ENCODE results near the gene ATP6V0A1. TPM values are rescaled to one million over a fixed set of nuclear protein-coding genes. Genes with fewer than 3 reads are reported as not detected.
"Not testable (repeated sequence)": the region's sequence is repeated elsewhere in the genome, so short reads cannot be mapped to it uniquely, and the experiment has no call there.

The ATP6V0A1 gene
- 66.8 TPM for total RNA-seq

DNA sequence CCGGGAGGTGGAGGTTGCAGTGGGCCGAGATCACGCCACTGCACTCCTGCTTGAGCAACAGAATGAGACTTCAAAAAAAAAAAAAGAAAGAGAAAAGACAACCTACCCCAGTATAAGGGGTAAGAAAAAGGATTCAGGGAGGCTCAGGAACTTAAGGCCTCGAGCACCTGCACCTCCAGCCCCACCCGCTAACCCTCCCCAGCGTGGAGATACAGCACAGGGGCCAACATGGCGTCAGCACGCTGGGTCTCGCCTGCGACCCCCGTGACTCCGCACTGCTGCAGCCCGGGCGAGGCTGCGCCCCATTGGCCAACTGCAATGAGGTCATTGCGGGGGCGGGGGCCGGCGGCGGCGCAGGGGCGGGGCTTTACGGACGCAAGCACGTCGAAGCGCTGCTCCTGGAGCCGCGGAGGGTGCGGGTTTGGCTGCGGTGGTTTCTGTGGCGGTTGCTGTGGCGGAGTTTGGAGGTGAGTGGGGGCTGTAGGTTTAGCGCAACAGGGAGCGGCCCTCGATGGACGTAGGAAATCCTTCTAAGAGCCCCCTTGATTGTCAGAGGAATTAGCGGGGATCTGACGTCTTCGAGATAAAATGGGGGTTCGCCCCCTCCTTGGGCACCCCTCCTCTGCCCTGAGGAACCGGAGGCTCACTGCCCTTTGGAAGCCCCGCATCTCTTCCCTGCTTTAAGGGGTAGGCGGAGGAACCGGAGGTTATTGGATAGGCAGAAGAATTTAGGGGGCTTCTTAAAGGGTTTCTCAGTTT, at the start of gene ATP6V0A1:
Gene ATP6V0A1, plus strand, starts transcription at position 382 of the 759 bp plus-strand sequence. CDS start 2,017 bp downstream, outside the sequence.
- Histone ChIP-seq H3K4me3 (ENCODE audit: low read length in 3 of 3) (peak within 1 kb of the TSS; percentile 84 to 94 (median 91)), H3K27me3 (ENCODE audit: control insufficient read depth in 3 of 3, insufficient read depth in 3 of 3, low read length in 3 of 3) (no peaks in the 10 kb centered on the region), H3K4me1 (ENCODE audit: control insufficient read depth in 3 of 3, insufficient read depth in 3 of 3, low read length in 3 of 3) (peaks cover 18 to 29% (median 25%) of the 10 kb centered on the region in 3 donors), H3K9me3 (ENCODE audit: control insufficient read depth in 3 of 3, low read length in 3 of 3) (no peaks in the 10 kb centered on the region), H3K9ac (ENCODE audit: low read depth in 1 of 3, low read length in 3 of 3) (peak within 1 kb of the TSS; percentile 95 to 98 (median 98)), H3K36me3 (ENCODE audit: control insufficient read depth in 3 of 3, insufficient read depth in 3 of 3, low read length in 3 of 3) (peaks cover 2 to 15% (median 11%) of the 10 kb centered on the region in 3 donors), H3K27ac (ENCODE audit: low read depth, low read length) (peak within 1 kb of the TSS; percentile 97)

DNA sequence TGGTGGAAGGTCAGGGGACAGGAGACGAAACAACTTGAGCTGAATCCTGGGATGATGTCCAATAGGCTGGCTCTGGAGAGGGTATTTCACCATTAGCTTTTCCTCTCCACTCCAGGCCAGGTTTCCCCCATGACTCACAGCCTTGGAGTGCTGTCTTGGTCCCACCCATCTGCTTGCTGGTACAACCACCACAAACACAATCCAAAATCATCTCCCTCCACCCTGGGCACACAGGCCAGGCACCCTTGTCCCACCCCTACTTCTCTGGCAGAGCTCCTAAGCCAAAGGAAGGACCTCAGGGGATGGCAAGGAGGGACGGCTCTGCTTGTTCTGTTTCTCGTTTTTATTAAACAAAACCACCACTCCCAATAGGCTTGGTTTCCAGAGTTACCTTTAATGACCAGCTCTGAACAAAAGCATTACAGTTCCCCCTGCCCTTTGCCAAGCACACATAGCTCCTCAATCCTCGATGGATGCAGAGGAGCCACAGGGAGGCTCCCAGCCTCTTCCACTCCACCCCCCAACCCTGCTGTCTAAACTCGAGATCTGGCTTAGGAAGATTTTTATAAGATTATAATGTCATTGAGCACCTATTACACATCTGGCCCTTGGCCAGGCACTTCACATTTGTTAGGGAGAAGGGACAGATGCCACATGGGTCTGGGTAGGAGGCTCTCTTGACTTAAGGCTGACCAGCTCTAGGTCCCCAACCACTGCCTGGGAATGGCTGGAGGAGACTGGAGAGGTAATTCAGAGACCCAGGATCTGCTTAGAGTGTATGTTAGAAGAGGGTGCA, 49.0 kb upstream of the ATP6V0A1 start:
- Histone ChIP-seq H3K36me3 (ENCODE audit: control insufficient read depth in 3 of 3, insufficient read depth in 3 of 3, low read length in 3 of 3) (peaks cover 4 to 9% (median 6%) of the 10 kb centered on the region in 3 donors), H3K9ac (ENCODE audit: low read depth in 1 of 3, low read length in 3 of 3) (peak overlapping the region; percentile 28 to 64 (median 49)), H3K27ac (ENCODE audit: low read depth, low read length) (peak overlapping the region; percentile 78), H3K4me1 (ENCODE audit: control insufficient read depth in 3 of 3, insufficient read depth in 3 of 3, low read length in 3 of 3) (peaks cover 71 to 79% (median 78%) of the 10 kb centered on the region in 3 donors), H3K4me3 (ENCODE audit: low read length in 3 of 3) (peak overlapping the region; percentile 7 to 58 (median 40)), H3K27me3 (ENCODE audit: control insufficient read depth in 3 of 3, insufficient read depth in 3 of 3, low read length in 3 of 3) (no peaks in the 10 kb centered on the region), H3K9me3 (ENCODE audit: control insufficient read depth in 3 of 3, low read length in 3 of 3) (no peaks in the 10 kb centered on the region)

DNA sequence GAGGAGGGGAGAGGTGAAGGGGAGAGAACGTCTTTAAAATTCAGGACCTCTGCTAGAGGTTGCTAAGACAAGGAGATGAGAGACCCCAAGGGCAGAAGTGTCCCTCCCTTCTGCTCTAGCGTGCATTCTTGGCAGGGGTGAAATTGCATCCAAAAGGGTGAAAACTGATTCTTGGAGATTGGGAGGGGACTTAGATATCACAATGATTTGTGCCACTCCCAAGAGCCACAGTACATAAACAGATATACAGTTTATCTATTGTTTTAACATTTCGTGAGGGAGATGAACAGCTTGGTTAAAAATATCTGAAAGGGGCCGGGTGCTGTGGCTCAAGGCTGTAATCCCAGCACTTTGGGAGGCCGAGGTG, 48.4 kb upstream of the ATP6V0A1 start:
- peaks cover 0 to 4% (median under 1%) of the 10 kb centered on the region in 3 donors for H3K36me3 ChIP-seq (ENCODE audit: control insufficient read depth in 3 of 3, insufficient read depth in 3 of 3, low read length in 3 of 3)
- H3K27me3 ChIP-seq (ENCODE audit: control insufficient read depth in 3 of 3, insufficient read depth in 3 of 3, low read length in 3 of 3): no peaks in the 10 kb centered on the region
- peak overlapping the region in 2 of 3 donors; percentile 40 to 58 for H3K4me3 ChIP-seq (ENCODE audit: low read length in 3 of 3)
- peaks cover 70 to 82% (median 78%) of the 10 kb centered on the region in 3 donors for H3K4me1 ChIP-seq (ENCODE audit: control insufficient read depth in 3 of 3, insufficient read depth in 3 of 3, low read length in 3 of 3)
- no peaks in the 10 kb centered on the region for H3K9me3 ChIP-seq (ENCODE audit: control insufficient read depth in 3 of 3, low read length in 3 of 3)
- peak overlapping the region; percentile 78 for H3K27ac ChIP-seq (ENCODE audit: low read depth, low read length)
- peak overlapping the region; percentile 28 to 64 (median 30) for H3K9ac ChIP-seq (ENCODE audit: low read depth in 1 of 3, low read length in 3 of 3)

DNA sequence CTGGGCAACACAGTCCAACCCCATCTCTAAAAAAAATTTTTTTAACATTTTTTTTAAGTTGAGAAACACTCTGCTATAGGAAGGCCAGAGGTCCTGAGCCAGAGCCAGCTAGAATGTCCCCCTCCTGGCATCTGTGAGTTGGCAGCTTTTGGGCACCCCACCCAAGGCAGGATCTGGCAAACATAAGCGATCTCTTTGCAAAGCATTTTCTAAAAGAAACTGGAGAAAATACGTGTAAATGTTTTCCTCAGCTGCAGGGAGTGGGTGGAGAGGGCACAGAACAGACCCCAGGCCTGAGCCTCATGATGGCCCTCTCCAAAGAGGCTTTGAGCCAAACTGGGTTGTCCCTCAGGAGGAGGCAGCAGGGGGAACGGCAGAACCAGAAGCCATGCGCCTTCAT, 47.3 kb upstream of the ATP6V0A1 start:
- Histone ChIP-seq H3K27me3 (ENCODE audit: control insufficient read depth in 3 of 3, insufficient read depth in 3 of 3, low read length in 3 of 3) (no peaks in the 10 kb centered on the region), H3K27ac (ENCODE audit: low read depth, low read length) (peak overlapping the region; percentile 51), H3K4me3 (ENCODE audit: low read length in 3 of 3) (no peak overlapping the region), H3K9ac (ENCODE audit: low read depth in 1 of 3, low read length in 3 of 3) (peak overlapping the region; percentile 12 to 62 (median 53)), H3K4me1 (ENCODE audit: control insufficient read depth in 3 of 3, insufficient read depth in 3 of 3, low read length in 3 of 3) (peaks cover 71 to 81% (median 77%) of the 10 kb centered on the region in 3 donors), H3K36me3 (ENCODE audit: control insufficient read depth in 3 of 3, insufficient read depth in 3 of 3, low read length in 3 of 3) (peaks cover 0 to 4% (median 0%) of the 10 kb centered on the region in 3 donors), H3K9me3 (ENCODE audit: control insufficient read depth in 3 of 3, low read length in 3 of 3) (no peaks in the 10 kb centered on the region)

DNA sequence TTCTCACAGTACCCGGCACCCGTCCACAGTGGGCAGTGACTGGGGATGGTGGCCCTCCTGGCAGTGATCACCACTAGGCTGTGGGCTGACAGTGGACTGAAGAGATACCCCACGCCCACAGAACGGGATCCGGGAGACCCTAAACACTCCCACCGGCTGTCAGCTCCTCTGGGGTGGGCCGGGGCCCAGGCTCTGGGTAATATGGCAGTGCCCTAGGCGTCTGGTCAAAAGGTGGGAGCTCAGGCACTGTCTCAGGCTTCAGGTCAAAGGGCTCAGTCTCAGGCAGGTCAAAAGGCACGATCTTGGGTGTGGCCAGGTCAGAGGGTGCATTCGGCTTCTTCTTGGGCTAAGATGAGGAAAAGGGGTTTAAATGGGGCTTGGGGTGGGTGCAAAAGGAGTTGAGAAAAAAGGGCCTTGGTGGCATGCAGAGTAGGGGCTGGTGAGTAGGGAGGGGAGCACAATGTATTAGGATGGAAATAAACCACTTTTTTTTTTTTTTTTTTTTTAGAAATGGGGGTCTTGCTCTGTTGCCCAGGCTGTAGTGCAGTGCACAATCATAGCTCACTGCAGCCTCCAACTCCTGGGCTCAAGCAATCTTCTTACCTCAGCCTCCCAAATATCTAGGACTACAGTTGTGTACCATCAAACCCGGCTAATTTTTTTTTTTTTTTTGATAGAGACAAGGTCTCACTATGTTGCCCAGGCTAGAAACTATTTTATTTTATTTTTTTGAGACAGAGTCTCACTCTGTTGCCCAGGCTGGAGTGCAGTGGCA, 46.6 kb upstream of the ATP6V0A1 start:
- Histone ChIP-seq H3K27me3 (ENCODE audit: control insufficient read depth in 3 of 3, insufficient read depth in 3 of 3, low read length in 3 of 3) (no peaks in the 10 kb centered on the region), H3K36me3 (ENCODE audit: control insufficient read depth in 3 of 3, insufficient read depth in 3 of 3, low read length in 3 of 3) (peaks cover 0 to 4% (median 0%) of the 10 kb centered on the region in 3 donors), H3K4me3 (ENCODE audit: low read length in 3 of 3) (peak overlapping the region in 1 of 3 donors; percentile 22), H3K9me3 (ENCODE audit: control insufficient read depth in 3 of 3, low read length in 3 of 3) (no peaks in the 10 kb centered on the region), H3K4me1 (ENCODE audit: control insufficient read depth in 3 of 3, insufficient read depth in 3 of 3, low read length in 3 of 3) (peaks cover 71 to 81% (median 76%) of the 10 kb centered on the region in 3 donors), H3K27ac (ENCODE audit: low read depth, low read length) (peak overlapping the region; percentile 51), H3K9ac (ENCODE audit: low read depth in 1 of 3, low read length in 3 of 3) (peak overlapping the region in 2 of 3 donors; percentile 53 to 62)

DNA sequence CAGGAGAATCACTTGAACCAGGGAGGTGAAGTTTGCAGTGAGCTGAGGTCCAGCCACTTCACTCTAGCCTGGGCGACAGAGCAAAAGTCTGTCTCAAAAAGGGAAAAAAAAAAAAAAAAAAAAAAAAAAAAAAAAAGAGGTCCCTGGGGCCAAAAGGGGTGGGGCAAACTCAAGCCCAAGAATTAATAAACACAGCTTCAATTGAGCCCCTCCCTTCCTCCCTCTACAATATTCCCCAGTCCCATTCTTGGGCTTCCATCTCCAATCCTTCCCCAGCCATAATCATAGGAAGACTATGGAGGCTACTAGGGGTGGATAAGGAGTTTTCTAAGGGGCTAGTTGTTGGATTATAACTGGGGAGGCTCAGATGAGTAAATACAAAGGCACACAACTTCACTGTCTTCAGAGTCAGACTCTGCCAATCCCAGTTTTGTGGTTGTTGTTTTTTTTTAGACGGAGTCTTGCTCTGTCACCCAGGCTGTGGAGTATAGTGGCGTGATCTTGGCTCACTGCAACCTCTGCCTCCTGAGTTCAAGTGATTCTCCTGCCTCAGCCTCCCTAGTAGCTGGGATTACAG, 45.1 kb upstream of the ATP6V0A1 start:
- no peaks in the 10 kb centered on the region for H3K9me3 ChIP-seq (ENCODE audit: control insufficient read depth in 3 of 3, low read length in 3 of 3)
- no peak overlapping the region for H3K9ac ChIP-seq (ENCODE audit: low read depth in 1 of 3, low read length in 3 of 3)
- no peaks in the 10 kb centered on the region for H3K27me3 ChIP-seq (ENCODE audit: control insufficient read depth in 3 of 3, insufficient read depth in 3 of 3, low read length in 3 of 3)
- peaks cover 69 to 77% (median 72%) of the 10 kb centered on the region in 3 donors for H3K4me1 ChIP-seq (ENCODE audit: control insufficient read depth in 3 of 3, insufficient read depth in 3 of 3, low read length in 3 of 3)
- H3K27ac ChIP-seq (ENCODE audit: low read depth, low read length): peak overlapping the region; percentile 25
- no peak overlapping the region for H3K4me3 ChIP-seq (ENCODE audit: low read length in 3 of 3)
- H3K36me3 ChIP-seq (ENCODE audit: control insufficient read depth in 3 of 3, insufficient read depth in 3 of 3, low read length in 3 of 3): peaks cover 0 to 4% (median 0%) of the 10 kb centered on the region in 3 donors

DNA sequence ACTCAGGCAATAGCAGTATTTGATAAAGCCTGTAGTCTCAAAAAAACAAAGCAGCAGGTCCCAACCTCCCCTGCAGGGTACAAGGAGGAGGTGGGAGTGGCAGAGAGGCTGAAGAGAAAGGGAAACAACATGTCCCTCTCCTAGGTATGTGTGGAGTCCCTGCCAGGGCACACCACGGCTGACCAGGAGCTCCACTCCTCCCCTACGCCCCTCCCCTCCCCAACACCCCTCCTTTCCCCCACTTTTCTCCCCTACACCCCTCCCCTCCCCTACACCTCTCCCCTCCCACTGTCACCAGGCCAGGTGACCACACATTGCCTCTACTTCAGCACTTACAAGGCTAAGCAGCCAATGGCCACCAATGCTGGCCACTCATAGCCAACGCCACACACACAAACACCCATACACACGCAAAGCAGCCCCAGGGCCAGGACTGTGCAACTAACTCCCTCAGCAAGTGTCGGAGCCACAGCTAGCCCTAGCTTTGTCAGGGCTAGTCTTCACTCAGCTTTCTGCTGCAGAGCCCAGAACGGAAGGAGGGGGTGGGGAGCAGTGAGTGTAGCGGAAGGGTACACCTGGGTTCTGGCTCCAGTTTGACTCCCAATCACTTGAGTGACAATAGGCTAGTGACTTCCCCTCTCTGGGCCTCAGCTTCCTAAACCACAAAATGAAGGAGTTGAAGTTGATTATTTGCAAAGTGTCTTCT, 43.8 kb upstream of the ATP6V0A1 start:
- Histone ChIP-seq H3K4me3 (ENCODE audit: low read length in 3 of 3) (peak overlapping the region in 2 of 3 donors; percentile 11 to 52), H3K27ac (ENCODE audit: low read depth, low read length) (peak overlapping the region; percentile 54), H3K36me3 (ENCODE audit: control insufficient read depth in 3 of 3, insufficient read depth in 3 of 3, low read length in 3 of 3) (peaks cover 0 to 4% (median 0%) of the 10 kb centered on the region in 3 donors), H3K9ac (ENCODE audit: low read depth in 1 of 3, low read length in 3 of 3) (peak overlapping the region in 1 of 3 donors; percentile 25), H3K27me3 (ENCODE audit: control insufficient read depth in 3 of 3, insufficient read depth in 3 of 3, low read length in 3 of 3) (no peaks in the 10 kb centered on the region), H3K9me3 (ENCODE audit: control insufficient read depth in 3 of 3, low read length in 3 of 3) (no peaks in the 10 kb centered on the region), H3K4me1 (ENCODE audit: control insufficient read depth in 3 of 3, insufficient read depth in 3 of 3, low read length in 3 of 3) (peaks cover 67 to 73% (median 69%) of the 10 kb centered on the region in 3 donors)

DNA sequence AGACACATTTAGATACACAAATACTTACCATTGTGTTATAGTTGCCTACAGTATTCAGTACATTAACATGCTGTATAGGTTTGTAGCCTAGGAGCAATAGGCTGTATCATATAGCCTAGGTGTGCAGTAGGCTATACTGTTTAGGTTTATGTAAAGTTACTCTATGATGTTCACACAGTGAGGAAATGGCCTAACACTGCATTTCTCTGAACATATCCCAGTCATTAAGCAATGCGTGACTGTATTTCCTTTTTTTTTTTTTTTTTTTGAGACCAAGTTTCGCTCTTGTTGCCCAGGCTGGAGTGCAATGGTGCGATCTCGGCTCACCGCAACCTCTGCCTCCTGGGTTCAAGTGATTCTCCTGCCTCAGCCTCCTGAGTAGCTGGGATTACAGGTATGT, 40.7 kb upstream of the ATP6V0A1 start:
- H3K4me1 ChIP-seq (ENCODE audit: control insufficient read depth in 3 of 3, insufficient read depth in 3 of 3, low read length in 3 of 3): peaks cover 64 to 77% (median 66%) of the 10 kb centered on the region in 3 donors
- H3K4me3 ChIP-seq (ENCODE audit: low read length in 3 of 3); H3K36me3 ChIP-seq (ENCODE audit: control insufficient read depth in 3 of 3, insufficient read depth in 3 of 3, low read length in 3 of 3); H3K9me3 ChIP-seq (ENCODE audit: control insufficient read depth in 3 of 3, low read length in 3 of 3); H3K27me3 ChIP-seq (ENCODE audit: control insufficient read depth in 3 of 3, insufficient read depth in 3 of 3, low read length in 3 of 3); H3K9ac ChIP-seq (ENCODE audit: low read depth in 1 of 3, low read length in 3 of 3): not testable (repeated sequence)
- H3K27ac ChIP-seq (ENCODE audit: low read depth, low read length): peak overlapping the region; percentile 36

DNA sequence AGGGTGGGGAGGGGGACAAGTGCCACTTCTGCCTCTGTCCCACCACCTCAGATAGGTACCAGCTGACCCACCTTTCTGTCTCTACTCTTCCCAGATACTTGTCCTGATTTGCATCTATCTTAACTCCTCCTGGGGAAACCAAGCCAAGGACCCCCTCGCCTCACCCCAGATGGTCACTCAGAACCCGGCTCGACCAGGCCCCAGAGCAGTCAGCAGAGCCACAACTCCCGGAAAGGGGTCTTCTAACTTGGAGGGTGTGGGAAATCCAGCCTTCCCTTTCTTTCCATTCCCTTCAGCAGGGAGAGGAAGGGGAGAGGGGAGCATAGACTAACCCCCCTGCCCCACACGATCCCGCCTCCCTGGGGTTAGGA, 37.6 kb upstream of the ATP6V0A1 start:
- peak overlapping the region; percentile 97 to 99 (median 99) for H3K4me3 ChIP-seq (ENCODE audit: low read length in 3 of 3)
- no peaks in the 10 kb centered on the region for H3K9me3 ChIP-seq (ENCODE audit: control insufficient read depth in 3 of 3, low read length in 3 of 3)
- H3K27me3 ChIP-seq (ENCODE audit: control insufficient read depth in 3 of 3, insufficient read depth in 3 of 3, low read length in 3 of 3): no peaks in the 10 kb centered on the region
- H3K4me1 ChIP-seq (ENCODE audit: control insufficient read depth in 3 of 3, insufficient read depth in 3 of 3, low read length in 3 of 3): peaks cover 53 to 68% (median 55%) of the 10 kb centered on the region in 3 donors
- peak overlapping the region; percentile 84 to 100 (median 99) for H3K9ac ChIP-seq (ENCODE audit: low read depth in 1 of 3, low read length in 3 of 3)
- H3K36me3 ChIP-seq (ENCODE audit: control insufficient read depth in 3 of 3, insufficient read depth in 3 of 3, low read length in 3 of 3): peaks cover 0 to 3% (median 0%) of the 10 kb centered on the region in 3 donors
- H3K27ac ChIP-seq (ENCODE audit: low read depth, low read length): peak overlapping the region; percentile 96
